ENCODE results near the gene MEIOB. TPM values are rescaled to one million over a fixed set of nuclear protein-coding genes. Genes with fewer than 3 reads are reported as not detected.

The MEIOB gene
- total RNA-seq, 6 experiments from 2014 or later: not detected

DNA sequence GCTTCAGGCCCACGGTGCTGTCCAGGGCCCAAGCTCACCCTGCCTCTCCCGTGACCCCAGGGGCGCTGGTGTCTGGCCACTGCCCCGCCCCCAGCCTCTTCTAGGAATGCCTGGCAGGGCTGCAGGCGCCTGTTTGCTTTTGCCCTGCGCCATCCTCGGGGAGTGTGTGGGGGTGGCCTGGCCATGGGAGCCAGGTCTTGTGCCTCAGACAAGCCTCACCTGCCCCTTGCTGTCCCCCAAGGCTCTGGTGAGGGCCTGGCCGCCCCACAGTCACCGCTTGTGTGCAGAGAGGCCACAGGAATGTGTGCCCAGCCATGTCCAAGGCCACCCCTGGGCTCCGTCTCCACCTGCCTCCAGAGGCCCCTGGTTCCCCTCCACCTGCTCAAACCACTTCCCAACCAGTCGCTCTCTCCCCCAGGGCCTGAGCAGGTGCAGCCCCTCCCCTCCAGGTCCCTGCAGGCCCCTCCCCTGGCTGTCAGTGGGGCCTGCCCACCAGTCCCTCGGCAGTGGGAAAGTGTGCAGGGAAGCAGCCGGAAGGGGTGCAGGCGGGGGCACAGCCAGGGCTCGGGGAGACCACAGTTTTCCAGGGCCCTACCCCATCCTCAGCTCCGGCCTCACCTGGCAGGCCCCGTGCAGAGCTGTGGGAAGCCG is 77.6 kb downstream of the MEIOB start:
- Mint-ChIP-seq H3K36me3 (ENCODE audit: low read depth) (peaks cover 16% of the 10 kb centered on the region), H3K4me3 (no peak overlapping the region), H3K27me3 (ENCODE audit: insufficient read depth) (no peaks in the 10 kb centered on the region), H3K27ac (no peak overlapping the region), H3K4me1 (ENCODE audit: low read depth) (no peaks in the 10 kb centered on the region), H3K9me3 (peaks cover 23% of the 10 kb centered on the region)
- no peak for TF ChIP-seq CTCF (IDR thresholded peaks at IDR 0.05)
- no peak for DNase-seq

GRCh38 chr16:1793578-1794220 is 78.3 kb downstream of the MEIOB start, which contains the start of gene IGFALS:
TSS of gene IGFALS (minus strand) at chr16:1793705. CDS start at chr16:1793652, 53 bp downstream.
- Mint-ChIP-seq H3K4me1 (ENCODE audit: low read depth) (no peaks in the 10 kb centered on the region), H3K9me3 (peaks cover 17% of the 10 kb centered on the region), H3K27ac (no peak within 1 kb of the TSS), H3K36me3 (ENCODE audit: low read depth) (peaks cover 14% of the 10 kb centered on the region), H3K4me3 (no peak within 1 kb of the TSS), H3K27me3 (ENCODE audit: insufficient read depth) (no peaks in the 10 kb centered on the region)
- no peak for DNase-seq
- no peak for TF ChIP-seq CTCF (IDR thresholded peaks at IDR 0.05)

DNA sequence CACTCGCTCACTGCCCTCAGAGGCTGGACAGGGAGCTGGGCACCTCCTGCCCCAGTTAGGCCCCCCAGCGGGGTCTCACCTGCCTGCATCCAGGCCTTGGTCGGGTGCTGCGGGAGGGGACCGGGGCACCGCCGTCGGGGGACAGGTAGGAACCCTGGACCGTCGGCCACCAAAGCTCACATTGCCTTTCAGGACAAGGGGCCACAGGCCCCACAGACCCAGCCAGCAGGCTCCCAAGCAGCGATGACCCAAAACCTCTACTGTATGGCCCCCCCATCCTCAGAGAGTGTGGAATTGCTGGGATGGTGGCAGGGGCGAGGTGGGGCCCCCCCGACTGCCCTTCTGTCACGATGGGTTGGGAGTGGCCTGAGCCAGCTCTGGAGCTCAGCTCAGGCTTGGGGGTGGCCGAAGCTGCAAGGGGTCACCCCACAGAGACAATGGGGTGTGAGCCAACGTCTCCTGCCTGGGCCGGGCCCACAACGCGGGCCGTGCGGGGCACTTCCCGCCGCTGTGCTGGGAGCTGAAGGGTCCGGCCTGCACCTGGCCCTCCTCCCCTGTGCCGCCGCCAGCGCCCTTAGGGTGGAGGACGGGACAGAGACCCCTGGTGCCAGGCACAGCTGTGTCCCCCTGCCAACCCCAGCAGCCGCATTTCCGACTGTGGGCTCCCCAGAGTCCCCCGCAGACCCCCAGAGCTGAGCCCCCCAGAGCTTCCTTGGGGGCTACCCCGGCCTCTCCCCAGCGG is 79.0 kb downstream of the MEIOB start:
- TF ChIP-seq CTCF (IDR thresholded peaks at IDR 0.05): no peak
- Mint-ChIP-seq H3K4me3 (no peak overlapping the region), H3K27me3 (ENCODE audit: insufficient read depth) (no peaks in the 10 kb centered on the region), H3K4me1 (ENCODE audit: low read depth) (no peaks in the 10 kb centered on the region), H3K27ac (no peak overlapping the region), H3K36me3 (ENCODE audit: low read depth) (peaks cover 13% of the 10 kb centered on the region; the same call in 1 of the 2 replicates), H3K9me3 (peaks cover 14% of the 10 kb centered on the region)
- no peak for DNase-seq

- H3K4me1 Mint-ChIP-seq (ENCODE audit: low read depth): no peaks in the 10 kb centered on the region
- TF ChIP-seq CTCF (IDR thresholded peaks at IDR 0.05): no peak
- DNase-seq: no peak
- H3K36me3 Mint-ChIP-seq (ENCODE audit: low read depth): peaks cover 10% of the 10 kb centered on the region; the same call in 1 of the 2 replicates
- peaks cover under 1% of the 10 kb centered on the region; the same call in 1 of the 2 replicates for H3K27me3 Mint-ChIP-seq (ENCODE audit: insufficient read depth)
- no peak overlapping the region for H3K4me3 Mint-ChIP-seq
- peaks cover 6% of the 10 kb centered on the region for H3K9me3 Mint-ChIP-seq
- H3K27ac Mint-ChIP-seq: no peak overlapping the region
Measured at GRCh38 chr16:1791943-1792812, 79.8 kb downstream of the MEIOB start.
